ENCODE measurements around the gene UBN2. TPM values are rescaled to one million over a fixed set of nuclear protein-coding genes. Genes with fewer than 3 reads are reported as not detected.

Gene UBN2
- total RNA-seq, result 11.3 and 12.5 TPM in 2 replicates

DNA sequence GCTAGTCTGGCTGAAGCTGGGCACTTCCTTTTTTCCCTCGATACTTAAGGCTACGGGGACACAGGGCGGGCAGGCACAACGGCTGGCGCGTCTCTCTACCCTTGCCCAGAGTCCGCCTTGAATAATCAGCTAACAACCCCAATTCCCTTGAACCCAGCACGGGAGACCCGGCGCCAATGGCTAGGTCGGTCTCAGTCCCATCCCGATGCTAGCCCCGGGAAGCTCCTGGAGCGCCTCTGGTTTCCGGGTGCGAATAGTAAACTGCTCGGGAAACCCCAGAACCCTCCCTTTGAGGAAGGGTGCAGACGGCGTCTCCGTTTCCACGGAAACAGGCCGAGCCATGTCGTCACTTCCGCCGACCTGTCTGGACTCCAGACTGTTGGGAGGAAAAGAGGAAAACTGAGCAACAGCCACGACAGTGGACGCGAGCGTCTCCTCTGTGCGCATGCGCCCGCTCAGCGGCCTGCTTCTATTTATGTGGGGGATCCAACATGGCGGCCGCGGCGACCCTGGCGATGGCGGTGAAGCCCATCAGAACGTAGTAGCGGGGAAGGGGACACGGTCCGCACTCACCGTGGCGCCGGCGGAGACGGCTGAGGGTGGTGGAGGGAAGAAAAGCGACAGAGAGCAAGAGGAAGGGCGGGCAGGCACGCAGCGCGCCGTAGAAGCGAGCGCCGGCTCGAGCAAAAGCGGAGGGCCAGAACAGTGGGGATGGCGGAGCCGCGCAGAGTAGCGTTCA lies at the start of gene UBN2:
TSS of gene UBN2 (plus strand) at position 464 of the 739 bp plus-strand sequence. CDS start at position 712, 248 bp downstream.

GRCh38 chr7:139341058-139341775 lies 110.2 kb downstream of the UBN2 start, which contains the start of gene FMC1:
Gene FMC1, plus strand, starts transcription at chr7:139341337. Its CDS starts 48 bp downstream, at chr7:139341385.

Small RNA genes lying within 50 kb of the gene (small RNA-seq; reads per million reads assigned to genes)
- gene AC009220.1, result not detected
- gene RNU6-206P, result not detected

Other genes starting within 250 kb of the UBN2 start
- 3.5 and 4.8 TPM in 2 replicates for gene KIAA1549, start 249.8 kb upstream of the UBN2 start, total RNA-seq
- 31.3 and 31.9 TPM in 2 replicates for gene ZC3HAV1L, start 195.2 kb upstream of the UBN2 start, total RNA-seq
- gene ZC3HAV1, start 121.5 kb upstream of the UBN2 start, total RNA-seq, result 63.7 and 65.6 TPM in 2 replicates
- gene FMC1, start 110.1 kb downstream of the UBN2 start, total RNA-seq, result 6.3 and 8.3 TPM in 2 replicates
- 77.2 and 77.9 TPM in 2 replicates for gene LUC7L2, start 128.7 kb downstream of the UBN2 start, total RNA-seq